Putamen (tissue), 1 donor: Measurements from ENCODE around the gene RPTOR.
"Not testable (repeated sequence)": the region's sequence is repeated elsewhere in the genome, so short reads cannot be mapped to it uniquely, and the experiment has no call there.

ENCODE experiments used
- DNase-seq: peaks from one replicate; pipeline ENCODE4 v3.0.0-alpha.2; 2016; ENCODE audit warnings: low spot score

Gene RPTOR

GRCh38 chr17:80863626-80864025 lies 319.0 kb downstream of the RPTOR start:
- no peak for DNase-seq

- DNase-seq, result no peak
Observed at GRCh38 chr17:80864751-80865150, 320.1 kb downstream of the RPTOR start.

- DNase-seq, result peak; percentile 37
Observed at GRCh38 chr17:80866050-80866793, 321.6 kb downstream of the RPTOR start.

- no peak for DNase-seq
Observed at GRCh38 chr17:80868022-80868609, 323.5 kb downstream of the RPTOR start.

GRCh38 chr17:80869481-80870145 lies 325.0 kb downstream of the RPTOR start:
- no peak for DNase-seq

GRCh38 chr17:80870401-80870800 lies 325.8 kb downstream of the RPTOR start:
- DNase-seq, result no peak

- no peak for DNase-seq
Observed at GRCh38 chr17:80871341-80871740, 326.7 kb downstream of the RPTOR start.

- no peak for DNase-seq
Observed at GRCh38 chr17:80872001-80872500, 327.4 kb downstream of the RPTOR start.

GRCh38 chr17:80872501-80873306 lies 328.1 kb downstream of the RPTOR start:
- no peak for DNase-seq

GRCh38 chr17:80873307-80873951 lies 328.8 kb downstream of the RPTOR start:
- peak; percentile 27 for DNase-seq

GRCh38 chr17:80874866-80875445 lies 330.3 kb downstream of the RPTOR start:
- DNase-seq, result no peak

- not testable (repeated sequence) for DNase-seq
Observed at GRCh38 chr17:80875480-80875995, 330.9 kb downstream of the RPTOR start.

- not testable (repeated sequence) for DNase-seq
Observed at GRCh38 chr17:80876456-80876949, 331.9 kb downstream of the RPTOR start.

GRCh38 chr17:80876950-80877728 lies 332.5 kb downstream of the RPTOR start:
- DNase-seq, result no peak

GRCh38 chr17:80877729-80878303 lies 333.2 kb downstream of the RPTOR start:
- no peak for DNase-seq

- DNase-seq, result no peak
Observed at GRCh38 chr17:80878876-80879722, 334.5 kb downstream of the RPTOR start.

GRCh38 chr17:80879723-80880647 lies 335.3 kb downstream of the RPTOR start:
- DNase-seq, result no peak

- DNase-seq, result no peak
Observed at GRCh38 chr17:80880648-80880985, 336.0 kb downstream of the RPTOR start.
